Ascending aorta (tissue), 2 donors: Measurements from ENCODE around the gene OR51B2. TPM values are rescaled to one million over a fixed set of nuclear protein-coding genes. Genes with fewer than 3 reads are reported as not detected.

Experiments
- DNase-seq, 2 donors: peaks; one replicate each; pipeline ENCODE4 v3.0.0-alpha.2; 2019; ENCODE audit warnings: low spot score in 2 of 2
- H3K27ac ChIP-seq, 2 donors: fragments of 200-600 bp; sonication (generic); one replicate each; pipeline ENCODE4 v1.5.1; 2016 to 2017; ENCODE audit warnings: mild to moderate bottlenecking in 1 of 2
- H3K27me3 ChIP-seq: fragments of 200-600 bp; sonication (generic); one replicate; pipeline ENCODE4 v1.5.1; 2017
- H3K36me3 ChIP-seq, 2 donors: fragments of 200-600 bp; sonication (generic); one replicate each; pipeline ENCODE4 v1.5.1; 2016
- H3K4me1 ChIP-seq, 2 donors: fragments of 200-600 bp; sonication (generic); one replicate each; pipeline ENCODE4 v1.5.1; 2016 to 2017; ENCODE audit warnings: mild to moderate bottlenecking in 1 of 2
- H3K4me3 ChIP-seq, 2 donors: fragments of 200-600 bp; sonication (generic); one replicate each; pipeline ENCODE4 v1.5.1; 2016 to 2017; ENCODE audit warnings: mild to moderate bottlenecking in 1 of 2
- H3K9me3 ChIP-seq, 2 donors: fragments of 200-600 bp; sonication (generic); one replicate each; pipeline ENCODE4 v1.5.1; 2016
- CTCF ChIP-seq, 3 experiments: fragments of 200-600 bp in 2 of 3; fragments of 450-650 bp in 1 of 3; sonication (generic) in 2 of 3; IDR thresholded peaks; one replicate each; pipeline ENCODE4 v1.5.1; 2016 to 2019; ENCODE audit warnings: antibody characterized with exemption in 3 of 3, mild to moderate bottlenecking in 1 of 3, moderate library complexity in 1 of 3
- intact Hi-C: fragments of 100-400 bp; cut with DNase I; formaldehyde crosslinking; loops from one replicate; pipeline ENCODE4 v1.15.1; 2023
- total RNA-seq: library from RNA; depleted of rRNA; stranded (reverse); fragments of >200 nt; gene quantifications from one replicate; pipeline ENCODE4 v1.1.0, GENCODE V29; 2016

Gene OR51B2
- total RNA-seq, 1 donor from 2014 or later, result not detected

DNA sequence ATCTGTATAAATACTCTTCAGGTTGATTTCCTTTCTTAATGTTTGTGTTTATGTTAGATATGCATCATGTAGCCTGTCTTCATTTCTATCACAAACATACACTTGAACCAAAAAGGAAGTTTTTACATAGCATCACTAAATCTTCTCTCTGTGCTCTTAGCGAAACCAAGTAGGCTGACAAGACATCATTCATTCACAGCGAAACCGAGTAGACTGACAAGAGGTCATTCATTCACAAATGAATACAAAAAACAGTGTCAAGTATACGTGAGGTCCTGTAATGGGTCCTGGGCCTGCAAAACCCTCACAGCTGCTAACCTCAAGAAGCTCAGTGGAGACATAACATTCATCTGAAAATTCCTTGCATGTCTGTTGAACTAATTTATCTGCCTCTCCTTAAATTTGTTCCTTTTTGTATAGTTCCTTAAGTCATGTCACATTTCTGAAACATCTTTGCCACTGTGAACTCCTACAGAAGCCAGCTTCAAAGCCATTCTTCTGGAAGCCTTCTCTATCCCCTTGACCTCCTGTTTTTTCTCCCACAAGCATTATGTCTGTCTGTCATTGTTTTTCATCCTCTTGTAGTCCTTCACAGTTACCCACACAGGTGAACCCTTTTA is 44.5 kb downstream of the OR51B2 start:
- Histone ChIP-seq H3K9me3 (no peaks in the 10 kb centered on the region), H3K36me3 (no peaks in the 10 kb centered on the region), H3K27me3 (no peaks in the 10 kb centered on the region), H3K4me1 (no peaks in the 10 kb centered on the region), H3K4me3 (no peak overlapping the region), H3K27ac (no peak overlapping the region)
- intact Hi-C loops, result no loop called here
- no peak for TF ChIP-seq CTCF (IDR thresholded peaks at IDR 0.05)
- no peak for DNase-seq

DNA sequence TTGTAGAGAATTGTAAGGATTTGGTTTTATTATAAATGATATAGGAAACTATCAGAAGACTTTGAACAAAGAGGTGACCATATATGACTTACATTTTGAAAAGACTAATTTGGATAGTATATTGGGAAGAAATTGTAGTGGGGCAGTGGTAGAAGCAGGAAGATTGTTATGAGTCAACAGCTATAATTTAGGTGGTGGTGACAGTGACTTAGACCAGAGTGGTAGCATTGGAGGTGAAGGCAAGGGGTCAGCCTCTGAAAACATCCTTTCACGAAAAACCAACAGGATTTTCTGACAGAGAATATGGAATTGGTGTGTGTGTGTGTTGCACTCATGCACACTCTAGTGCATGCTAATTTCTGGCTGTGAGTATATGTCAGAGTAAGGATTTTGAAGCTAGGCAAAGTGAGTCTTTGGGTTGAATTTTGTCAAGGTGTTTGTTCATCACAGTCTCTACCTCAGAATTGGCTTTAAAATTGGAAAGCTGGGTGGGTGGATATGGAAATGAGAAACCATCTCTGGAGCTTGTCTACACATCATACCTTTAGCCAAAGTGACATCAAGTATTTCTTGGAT is 46.2 kb downstream of the OR51B2 start:
- no peaks in the 10 kb centered on the region for H3K9me3 ChIP-seq
- H3K27ac ChIP-seq, result no peak overlapping the region
- H3K36me3 ChIP-seq, result no peaks in the 10 kb centered on the region
- no peaks in the 10 kb centered on the region for H3K27me3 ChIP-seq
- no peak for TF ChIP-seq CTCF (IDR thresholded peaks at IDR 0.05)
- no peak overlapping the region for H3K4me3 ChIP-seq
- DNase-seq, result no peak
- intact Hi-C loops, result no loop called here
- no peaks in the 10 kb centered on the region for H3K4me1 ChIP-seq

GRCh38 chr11:5276697-5277096 is 47.4 kb downstream of the OR51B2 start:
- Histone ChIP-seq H3K4me1 (no peaks in the 10 kb centered on the region), H3K36me3 (no peaks in the 10 kb centered on the region), H3K27me3 (no peaks in the 10 kb centered on the region), H3K27ac (no peak overlapping the region), H3K4me3 (no peak overlapping the region), H3K9me3 (no peaks in the 10 kb centered on the region)
- intact Hi-C loops, result no loop called here
- DNase-seq, result no peak
- no peak for TF ChIP-seq CTCF (IDR thresholded peaks at IDR 0.05)

DNA sequence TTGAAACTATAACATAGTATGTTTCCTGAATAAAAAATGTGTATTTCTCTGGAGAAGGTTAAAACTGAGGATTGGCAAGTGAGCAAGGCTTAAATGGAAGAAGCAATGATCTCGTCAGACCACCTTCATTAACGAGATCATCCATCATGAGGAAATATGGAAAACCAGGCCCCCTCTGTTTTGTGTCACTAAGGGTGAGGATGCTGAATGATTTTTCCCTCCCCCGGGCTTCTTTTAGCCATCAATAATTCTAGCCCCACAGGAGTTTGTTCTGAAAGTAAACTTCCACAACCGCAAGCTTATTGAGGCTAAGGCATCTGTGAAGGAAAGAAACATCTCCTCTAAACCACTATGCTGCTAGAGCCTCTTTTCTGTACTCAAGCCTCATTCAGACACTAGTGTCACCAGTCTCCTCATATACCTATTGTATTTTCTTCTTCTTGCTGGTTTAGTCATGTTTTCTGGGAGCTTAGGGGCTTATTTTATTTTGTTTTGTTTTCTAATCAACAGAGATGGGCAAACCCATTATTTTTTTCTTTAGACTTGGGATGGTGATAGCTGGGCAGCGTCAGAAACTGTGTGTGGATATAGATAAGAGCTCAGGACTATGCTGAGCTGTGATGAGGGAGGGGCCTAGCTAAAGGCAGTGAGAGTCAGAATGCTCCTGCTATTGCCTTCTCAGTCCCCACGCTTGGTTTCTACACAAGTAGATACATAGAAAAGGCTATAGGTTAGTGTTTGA is 48.6 kb downstream of the OR51B2 start:
- no peaks in the 10 kb centered on the region for H3K36me3 ChIP-seq
- DNase-seq, result no peak
- H3K4me1 ChIP-seq, result no peaks in the 10 kb centered on the region
- no peak overlapping the region for H3K27ac ChIP-seq
- TF ChIP-seq CTCF (IDR thresholded peaks at IDR 0.05), result no peak
- H3K27me3 ChIP-seq, result no peaks in the 10 kb centered on the region
- H3K9me3 ChIP-seq, result no peaks in the 10 kb centered on the region
- intact Hi-C loops, result no loop called here
- no peak overlapping the region for H3K4me3 ChIP-seq

- Histone ChIP-seq H3K4me3 (no peak overlapping the region), H3K9me3 (no peaks in the 10 kb centered on the region), H3K27me3 (no peaks in the 10 kb centered on the region), H3K36me3 (no peaks in the 10 kb centered on the region), H3K27ac (no peak overlapping the region), H3K4me1 (no peaks in the 10 kb centered on the region)
- TF ChIP-seq CTCF (IDR thresholded peaks at IDR 0.05), result no peak
- no peak for DNase-seq
- intact Hi-C loops, result no loop called here
Observed at GRCh38 chr11:5274395-5274794, 49.7 kb downstream of the OR51B2 start.

Other genes starting within 250 kb of the OR51B2 start
- gene OR52A5, start 185.9 kb downstream of the OR51B2 start, total RNA-seq, result not detected
- not detected for gene OR52A1, start 169.5 kb downstream of the OR51B2 start, total RNA-seq
- gene OR51V1, start 123.6 kb downstream of the OR51B2 start, total RNA-seq, result not detected
- gene HBB, start 97.2 kb downstream of the OR51B2 start, total RNA-seq, result 1,146 TPM
- not detected for gene HBD, start 89.8 kb downstream of the OR51B2 start, total RNA-seq
- gene HBG1, start 74.4 kb downstream of the OR51B2 start, total RNA-seq, result not detected
- not detected for gene HBG2, start 69.5 kb downstream of the OR51B2 start, total RNA-seq
- gene HBE1, start 54.4 kb downstream of the OR51B2 start, total RNA-seq, result not detected
- gene OR51B4, start 22.4 kb downstream of the OR51B2 start, total RNA-seq, result not detected
- gene OR51B5, start 19.2 kb upstream of the OR51B2 start, total RNA-seq, result not detected
- not detected for gene OR51B6, start 27.2 kb upstream of the OR51B2 start, total RNA-seq
- gene OR51M1, start 59.5 kb upstream of the OR51B2 start, total RNA-seq, result not detected
- not detected for gene OR51Q1, start 97.8 kb upstream of the OR51B2 start, total RNA-seq
- gene OR51I1, start 117.2 kb upstream of the OR51B2 start, total RNA-seq, result not detected
- not detected for gene OR51I2, start 125.0 kb upstream of the OR51B2 start, total RNA-seq
- not detected for gene OR52D1, start 164.4 kb upstream of the OR51B2 start, total RNA-seq
- not detected for gene UBQLN3, start 185.7 kb upstream of the OR51B2 start, total RNA-seq
- not detected for gene UBQLNL, start 192.4 kb upstream of the OR51B2 start, total RNA-seq
- not detected for gene OR52H1, start 224.2 kb upstream of the OR51B2 start, total RNA-seq